ENCODE data around the gene B3GNT2. TPM values are rescaled to one million over a fixed set of nuclear protein-coding genes. Genes with fewer than 3 reads are reported as not detected.

The B3GNT2 gene
- total and polyA plus RNA-seq, 3 donors from 2014 or later: 19.7 to 20.9 (median 20.9) TPM

DNA sequence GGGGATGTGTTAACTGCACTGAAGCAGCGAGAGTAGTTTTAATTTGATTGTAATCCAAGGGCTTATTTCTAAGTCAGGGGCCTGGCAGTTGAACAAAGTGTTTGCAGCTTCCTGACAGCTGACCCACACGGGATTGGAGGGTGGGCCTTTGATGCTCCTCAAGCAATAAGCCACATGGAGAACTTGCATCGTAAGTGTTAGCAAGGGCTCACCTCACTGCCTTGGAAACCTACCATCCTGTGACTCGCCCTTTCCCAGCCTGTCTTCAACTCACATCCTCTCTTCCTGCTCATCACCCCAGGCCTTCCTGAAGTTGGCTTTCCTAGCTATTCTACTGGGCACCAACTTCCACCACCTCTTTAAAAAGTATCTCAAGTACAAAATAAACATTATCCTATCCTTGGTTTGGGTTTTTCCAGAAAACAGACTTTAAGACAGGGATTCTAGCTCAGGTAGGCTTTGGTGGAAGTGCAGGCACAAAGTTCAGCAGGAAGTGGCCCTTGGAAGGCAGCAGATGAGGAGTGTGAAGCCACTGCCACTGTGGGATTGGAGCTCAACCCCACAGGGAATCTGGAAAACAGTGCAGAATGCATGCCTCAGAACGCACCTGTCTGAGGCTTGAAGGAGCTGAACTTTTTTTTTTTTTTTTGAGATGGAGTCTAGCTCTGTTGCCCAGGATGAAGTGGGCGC, 31.6 kb downstream of the B3GNT2 start:
- Histone ChIP-seq H3K4me3 (no peak overlapping the region), H3K9me3 (no peaks in the 10 kb centered on the region), H3K4me1 (no peaks in the 10 kb centered on the region), H3K36me3 (ENCODE audit: low read depth, missing control alignments) (no peaks in the 10 kb centered on the region), H3K27me3 (no peaks in the 10 kb centered on the region), H3K27ac (no peak overlapping the region)
- DNase-seq: no peak
- TF ChIP-seq, protein P1, sequence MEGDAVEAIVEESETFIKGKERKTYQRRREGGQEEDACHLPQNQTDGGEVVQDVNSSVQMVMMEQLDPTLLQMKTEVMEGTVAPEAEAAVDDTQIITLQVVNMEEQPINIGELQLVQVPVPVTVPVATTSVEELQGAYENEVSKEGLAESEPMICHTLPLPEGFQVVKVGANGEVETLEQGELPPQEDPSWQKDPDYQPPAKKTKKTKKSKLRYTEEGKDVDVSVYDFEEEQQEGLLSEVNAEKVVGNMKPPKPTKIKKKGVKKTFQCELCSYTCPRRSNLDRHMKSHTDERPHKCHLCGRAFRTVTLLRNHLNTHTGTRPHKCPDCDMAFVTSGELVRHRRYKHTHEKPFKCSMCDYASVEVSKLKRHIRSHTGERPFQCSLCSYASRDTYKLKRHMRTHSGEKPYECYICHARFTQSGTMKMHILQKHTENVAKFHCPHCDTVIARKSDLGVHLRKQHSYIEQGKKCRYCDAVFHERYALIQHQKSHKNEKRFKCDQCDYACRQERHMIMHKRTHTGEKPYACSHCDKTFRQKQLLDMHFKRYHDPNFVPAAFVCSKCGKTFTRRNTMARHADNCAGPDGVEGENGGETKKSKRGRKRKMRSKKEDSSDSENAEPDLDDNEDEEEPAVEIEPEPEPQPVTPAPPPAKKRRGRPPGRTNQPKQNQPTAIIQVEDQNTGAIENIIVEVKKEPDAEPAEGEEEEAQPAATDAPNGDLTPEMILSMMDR (IDR thresholded peaks at IDR 0.05): no peak
- no peak for TF ChIP-seq POLR2A (IDR thresholded peaks at IDR 0.05)
- 82 to 87% methylated on average over 6 of the region's 6 CpGs for WGBS, 2 donors
- intact Hi-C loops (cut with DNase I; ENCODE audit: low total_unique reads): no loop called here

DNA sequence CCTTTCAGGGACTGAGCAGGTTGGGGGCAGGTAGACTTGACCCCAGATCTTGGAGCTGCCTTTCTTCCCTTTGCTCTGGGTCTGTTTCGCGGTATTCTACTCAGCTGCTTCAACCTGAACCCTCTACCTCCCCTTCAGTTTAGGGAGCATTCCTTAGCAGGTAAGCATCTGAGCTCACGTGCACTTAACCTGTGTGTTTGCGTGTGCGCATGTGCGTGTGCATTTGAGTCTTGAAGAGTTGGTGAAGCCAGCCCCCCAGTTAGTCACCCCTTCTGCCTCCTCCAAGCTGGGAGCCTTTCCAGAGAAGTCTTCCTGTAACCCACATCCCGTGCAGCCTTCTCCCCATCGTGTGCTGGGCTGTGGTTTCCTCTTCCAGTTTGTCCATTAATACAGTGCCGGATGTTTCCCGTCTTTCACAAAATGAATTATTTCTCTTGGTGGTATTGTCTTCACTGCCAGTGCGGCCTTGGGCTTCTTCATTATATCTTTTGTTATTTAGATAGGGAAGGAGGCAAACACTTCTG, 33.2 kb downstream of the B3GNT2 start:
- no peak for DNase-seq
- no peaks in the 10 kb centered on the region for H3K27me3 ChIP-seq
- TF ChIP-seq, protein P1 (IDR thresholded peaks at IDR 0.05): no peak
- TF ChIP-seq POLR2A (IDR thresholded peaks at IDR 0.05): no peak
- H3K4me1 ChIP-seq: no peaks in the 10 kb centered on the region
- no peaks in the 10 kb centered on the region for H3K36me3 ChIP-seq (ENCODE audit: low read depth, missing control alignments)
- no peak overlapping the region for H3K4me3 ChIP-seq
- 83 to 84% methylated on average over 11 of the region's 11 CpGs for WGBS, 2 donors
- no peaks in the 10 kb centered on the region for H3K9me3 ChIP-seq
- intact Hi-C loops (cut with DNase I; ENCODE audit: low total_unique reads): no loop called here
- H3K27ac ChIP-seq: no peak overlapping the region

DNA sequence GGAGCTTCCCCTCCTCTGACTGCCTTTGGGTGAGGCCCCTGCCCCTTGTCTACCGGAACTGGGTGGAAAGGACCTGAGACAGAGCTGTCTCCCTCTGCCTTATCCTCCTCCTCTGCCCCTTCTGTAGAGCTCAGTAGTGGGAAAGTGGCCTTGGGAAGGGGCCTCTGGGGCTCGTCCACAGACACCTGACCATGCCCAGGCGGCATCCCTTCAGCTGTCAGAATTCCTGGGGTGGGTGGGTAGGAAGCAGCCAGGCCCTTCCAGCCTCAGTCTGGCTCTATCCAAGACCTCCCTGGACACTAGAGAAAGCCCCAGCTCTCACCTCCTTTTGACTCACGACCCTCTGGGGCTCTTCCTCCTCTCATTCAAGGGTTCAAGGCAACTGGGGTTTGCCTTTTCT, 35.6 kb downstream of the B3GNT2 start:
- TF ChIP-seq, protein P1 (IDR thresholded peaks at IDR 0.05): no peak
- no peak for TF ChIP-seq POLR2A (IDR thresholded peaks at IDR 0.05)
- no peaks in the 10 kb centered on the region for H3K36me3 ChIP-seq (ENCODE audit: low read depth, missing control alignments)
- no peak for DNase-seq
- no peaks in the 10 kb centered on the region for H3K9me3 ChIP-seq
- H3K27me3 ChIP-seq: no peaks in the 10 kb centered on the region
- no peaks in the 10 kb centered on the region for H3K4me1 ChIP-seq
- no peak overlapping the region for H3K4me3 ChIP-seq
- H3K27ac ChIP-seq: no peak overlapping the region
- WGBS, 2 donors: 62 to 69% methylated on average over 4 of the region's 4 CpGs
- intact Hi-C loops (cut with DNase I; ENCODE audit: low total_unique reads): no loop called here

DNA sequence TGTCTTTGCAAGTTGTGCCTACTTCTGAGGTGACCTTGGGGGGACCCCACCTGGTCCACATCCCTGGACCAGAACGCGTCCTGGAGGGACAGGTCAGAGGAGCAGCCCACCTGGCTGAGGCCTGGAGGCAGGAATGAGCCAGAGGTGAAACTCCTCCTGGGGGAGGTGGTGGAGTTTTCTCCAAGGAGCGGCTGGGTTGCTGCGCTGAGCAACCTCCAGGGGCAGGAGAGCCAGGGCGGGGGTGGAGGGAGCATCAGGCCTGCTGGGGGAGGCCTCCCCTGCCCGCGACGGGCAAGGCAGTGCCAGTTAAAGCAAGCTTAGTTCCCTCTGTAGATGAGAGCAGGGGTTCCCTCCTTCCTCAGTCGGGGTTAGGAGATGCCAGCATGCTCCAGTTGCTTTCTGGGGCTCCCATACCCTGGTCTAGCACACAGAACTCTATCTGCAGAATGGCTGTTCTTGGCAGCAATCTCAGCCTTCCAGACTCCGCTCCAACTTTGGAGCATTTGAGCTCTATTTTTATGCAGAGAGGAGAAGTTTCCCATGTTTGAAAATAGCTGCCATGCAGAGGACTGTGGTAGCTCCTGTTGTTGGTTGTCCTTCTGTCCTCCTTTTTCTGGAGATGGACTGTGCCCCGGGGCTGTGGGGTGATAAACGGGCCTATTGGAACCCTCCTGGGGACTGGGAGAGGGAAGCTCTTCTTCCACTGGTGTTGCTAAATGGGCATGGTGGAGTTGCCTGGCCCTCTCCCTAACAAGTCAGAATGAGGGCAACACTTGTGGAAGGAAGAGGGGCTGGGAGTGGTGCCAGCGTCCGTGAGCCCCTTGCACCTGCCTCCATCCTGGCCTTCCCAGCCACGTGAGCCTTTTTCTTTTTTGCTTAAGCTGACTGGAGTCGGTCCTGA, 39.1 kb downstream of the B3GNT2 start:
- H3K27me3 ChIP-seq: no peaks in the 10 kb centered on the region
- DNase-seq: no peak

More for the DNA sequence above, 39.1 kb downstream of the B3GNT2 start:
- Histone ChIP-seq H3K36me3 (ENCODE audit: low read depth, missing control alignments) (no peaks in the 10 kb centered on the region), H3K4me3 (no peak overlapping the region), H3K27ac (no peak overlapping the region), H3K9me3 (no peaks in the 10 kb centered on the region), H3K4me1 (no peaks in the 10 kb centered on the region)
- WGBS, 2 donors: 84 to 90% methylated on average over 15 to 16 of the region's 16 CpGs
- TF ChIP-seq, protein P1 (IDR thresholded peaks at IDR 0.05): no peak
- no peak for TF ChIP-seq POLR2A (IDR thresholded peaks at IDR 0.05)
- intact Hi-C loops (cut with DNase I; ENCODE audit: low total_unique reads): no loop called here
